NT2/D1 (cell line): ENCODE measurements around the gene GPX5.
"Not testable (repeated sequence)": the region's sequence is repeated elsewhere in the genome, so short reads cannot be mapped to it uniquely, and the experiment has no call there.

Source experiments
- DNase-seq: peaks from one replicate; pipeline ENCODE4 v3.0.0-alpha.2; 2011; ENCODE audit warnings: low read depth, low spot score
- H3K27me3 ChIP-seq: 2 replicates; pipeline ENCODE4 v1.6.0; 2011; ENCODE audit warnings: mild to moderate bottlenecking; ENCODE audit not compliant: insufficient read length, insufficient read depth
- H3K36me3 ChIP-seq: 2 replicates; pipeline ENCODE4 v1.6.1; 2011; ENCODE audit warnings: mild to moderate bottlenecking, low read length, mixed read lengths; ENCODE audit not compliant: insufficient read depth, insufficient read length
- H3K4me1 ChIP-seq: 2 replicates; pipeline ENCODE4 v1.5.1; 2011; ENCODE audit not compliant: insufficient read depth, insufficient read length
- H3K4me3 ChIP-seq: 2 replicates; pipeline ENCODE4 v1.5.1; 2011; ENCODE audit warnings: low read depth; ENCODE audit not compliant: insufficient read length
- H3K9ac ChIP-seq: 2 replicates; pipeline ENCODE4 v1.6.0; 2011; ENCODE audit warnings: low read depth; ENCODE audit not compliant: insufficient read length
- H3K9me3 ChIP-seq: 2 replicates; pipeline ENCODE4 v1.5.1; 2011; ENCODE audit warnings: mild to moderate bottlenecking, low read length; ENCODE audit not compliant: insufficient read depth
- SUZ12 ChIP-seq: IDR thresholded peaks from 2 replicates; pipeline ENCODE4 v1.6.1; 2011; ENCODE audit not compliant: insufficient read length, insufficient read depth; ENCODE audit errors: extremely low read depth
- YY1 ChIP-seq: IDR thresholded peaks from 2 replicates; pipeline ENCODE4 v1.6.1; 2011; ENCODE audit not compliant: insufficient read length, insufficient read depth
- ZNF274 ChIP-seq: IDR thresholded peaks from 2 replicates; pipeline ENCODE4 v1.6.1; 2011; ENCODE audit warnings: mild to moderate bottlenecking, low read depth, low read length

The GPX5 gene

GRCh38 chr6:28489366-28490204, 36.1 kb upstream of the GPX5 start:
- peak; percentile 65 for DNase-seq
- H3K36me3 ChIP-seq = no peaks in the 10 kb centered on the region
- H3K9me3 ChIP-seq = no peaks in the 10 kb centered on the region
- no peaks in the 10 kb centered on the region for H3K4me1 ChIP-seq
- H3K9ac ChIP-seq = peak overlapping the region; percentile 65
- H3K27me3 ChIP-seq = no peaks in the 10 kb centered on the region
- TF ChIP-seq YY1 = no peak
- TF ChIP-seq SUZ12 = no peak
- TF ChIP-seq ZNF274 = no peak
- H3K4me3 ChIP-seq = peak overlapping the region; percentile 61

DNA sequence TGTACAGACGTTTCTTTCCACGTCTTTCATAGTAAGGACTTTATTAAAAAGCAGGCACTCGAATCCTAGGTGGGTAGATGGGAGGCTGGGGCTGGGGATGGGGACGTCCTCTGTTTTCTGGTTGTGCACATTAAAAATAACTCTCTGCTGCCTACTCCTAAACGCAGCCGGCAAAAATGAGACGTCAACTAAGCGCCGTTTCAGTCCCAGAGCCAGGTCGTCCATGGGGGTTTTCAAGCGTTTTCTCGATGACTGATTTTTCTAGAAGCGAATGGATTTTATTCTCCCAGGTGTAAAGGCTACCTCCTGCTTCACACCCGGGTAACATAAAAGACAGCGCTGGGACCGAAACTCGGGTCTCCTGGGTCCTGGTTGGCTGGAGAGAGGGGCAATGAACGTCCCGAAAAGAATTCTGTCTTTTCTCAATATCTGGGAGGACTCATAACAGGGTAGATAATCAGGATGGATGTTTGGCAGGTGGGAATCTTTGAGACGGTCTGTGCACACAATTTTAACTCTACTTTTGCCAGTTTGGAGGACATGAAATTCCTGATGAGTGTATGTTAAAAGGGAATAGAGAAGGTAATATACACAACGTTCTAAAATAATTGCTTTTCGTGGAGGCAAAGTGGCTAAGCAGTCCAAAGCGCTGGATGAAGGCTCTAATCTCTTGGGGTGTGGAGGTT, 35.3 kb upstream of the GPX5 start:
- no peak for TF ChIP-seq ZNF274
- no peak for TF ChIP-seq YY1
- no peak for TF ChIP-seq SUZ12
- H3K4me3 ChIP-seq = peak overlapping the region; percentile 61
- H3K4me1 ChIP-seq = no peaks in the 10 kb centered on the region
- H3K9me3 ChIP-seq = no peaks in the 10 kb centered on the region
- no peaks in the 10 kb centered on the region for H3K27me3 ChIP-seq
- H3K9ac ChIP-seq = peak overlapping the region; percentile 65
- no peak for DNase-seq
- H3K36me3 ChIP-seq = no peaks in the 10 kb centered on the region

DNA sequence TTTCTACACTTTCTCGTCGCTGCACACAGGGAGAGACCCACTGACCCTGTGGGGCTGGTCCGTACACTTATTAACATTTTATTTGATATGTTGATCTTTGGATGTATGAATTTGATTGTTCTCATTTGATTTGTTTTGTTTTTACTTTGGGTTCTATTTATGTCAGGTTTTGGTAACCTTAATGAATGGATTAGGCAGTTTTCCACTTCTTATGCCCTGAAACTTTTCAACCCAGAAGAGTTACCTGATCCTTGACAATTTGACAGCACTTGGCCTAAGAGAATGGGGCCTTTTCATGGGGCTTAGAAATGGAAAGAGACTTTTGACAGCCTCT, 33.7 kb upstream of the GPX5 start:
- no peak overlapping the region for H3K9ac ChIP-seq
- H3K36me3 ChIP-seq = no peaks in the 10 kb centered on the region
- no peaks in the 10 kb centered on the region for H3K9me3 ChIP-seq
- H3K27me3 ChIP-seq = no peaks in the 10 kb centered on the region
- TF ChIP-seq YY1 = no peak
- no peak for TF ChIP-seq ZNF274
- TF ChIP-seq SUZ12 = no peak
- no peaks in the 10 kb centered on the region for H3K4me1 ChIP-seq
- DNase-seq = no peak
- no peak overlapping the region for H3K4me3 ChIP-seq

DNA sequence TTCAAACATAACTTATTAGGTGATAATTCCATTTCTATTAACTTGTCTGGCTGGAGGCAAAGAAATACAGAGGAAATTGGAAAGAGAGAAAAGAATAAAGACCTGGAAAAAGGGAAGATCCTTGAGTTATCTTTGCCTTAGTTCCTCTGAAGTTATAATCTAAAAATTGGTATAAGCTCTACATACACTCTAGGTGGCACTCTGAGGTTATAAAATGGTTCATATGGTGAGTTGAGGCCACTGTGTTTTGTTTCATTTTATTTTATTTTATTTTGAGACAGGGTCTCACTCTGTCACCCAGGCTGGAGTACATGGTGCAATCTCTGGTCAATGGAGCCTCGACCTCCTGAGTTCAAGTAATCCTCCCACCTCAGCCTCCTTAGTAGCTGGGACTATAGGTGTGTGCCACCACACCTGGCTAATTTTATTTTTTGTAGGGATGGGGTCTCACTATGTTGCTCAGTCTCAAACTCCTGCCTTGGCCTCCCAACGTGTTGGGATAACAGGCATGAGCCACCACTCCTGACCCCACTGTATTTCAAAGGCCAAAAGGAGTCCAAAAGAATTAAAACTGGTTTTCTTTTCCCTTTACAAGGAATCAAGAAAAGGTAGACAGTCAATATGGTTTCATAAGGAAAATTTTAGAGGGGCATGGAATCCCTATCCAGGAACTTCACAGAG, 29.4 kb upstream of the GPX5 start:
- no peaks in the 10 kb centered on the region for H3K36me3 ChIP-seq
- TF ChIP-seq ZNF274 (no peak), YY1 (no peak), SUZ12 (no peak)
- DNase-seq = no peak
- no peaks in the 10 kb centered on the region for H3K4me1 ChIP-seq
- H3K9me3 ChIP-seq = 0 out of 2 replicates have a peak, but pooled peaks cover 4% of the 10 kb centered on the region
- H3K9ac ChIP-seq = no peak overlapping the region
- no peak overlapping the region for H3K4me3 ChIP-seq
- no peaks in the 10 kb centered on the region for H3K27me3 ChIP-seq

DNA sequence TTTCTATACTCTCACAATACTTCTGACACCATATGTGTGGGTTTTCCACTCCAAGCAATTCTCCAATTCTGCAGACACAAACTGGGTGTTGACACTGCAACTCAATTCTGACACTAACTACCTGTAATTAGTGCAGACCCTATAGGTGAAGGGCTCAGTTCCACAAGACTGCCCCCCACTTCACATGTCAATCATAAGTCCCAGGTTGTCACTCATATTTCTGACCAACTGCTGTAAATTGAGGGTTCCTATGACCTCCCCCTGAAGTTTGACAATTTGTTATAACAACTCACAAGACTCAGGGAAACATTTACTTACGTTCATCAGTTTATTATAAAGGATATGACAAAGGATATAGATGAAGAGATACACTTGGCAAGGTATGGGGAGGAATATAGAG, 28.4 kb upstream of the GPX5 start:
- DNase-seq = no peak
- TF ChIP-seq ZNF274 = no peak
- no peak for TF ChIP-seq SUZ12
- no peak for TF ChIP-seq YY1
- H3K9me3 ChIP-seq = 0 out of 2 replicates have a peak, but pooled peaks cover 4% of the 10 kb centered on the region

DNA sequence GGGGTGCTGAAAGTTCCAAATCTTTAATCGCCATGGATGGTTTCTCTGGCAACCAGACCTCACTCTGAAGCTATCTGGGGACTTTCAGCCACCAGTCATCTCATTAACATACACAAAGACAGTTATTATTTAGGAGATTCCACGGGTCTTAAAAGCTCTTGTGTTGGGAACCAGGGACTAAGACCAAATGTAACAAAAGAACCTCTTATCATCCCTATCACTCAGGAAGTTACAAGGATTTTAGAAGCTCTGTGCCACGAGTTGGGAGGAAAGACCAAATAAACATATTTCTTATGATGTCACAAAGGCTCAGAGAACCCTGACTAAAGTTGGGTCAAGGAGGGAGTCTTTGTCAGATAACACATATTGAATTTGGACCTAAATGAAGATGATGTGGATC, 27.8 kb upstream of the GPX5 start:
- H3K9me3 ChIP-seq = 0 out of 2 replicates have a peak, but pooled peaks cover 4% of the 10 kb centered on the region
- H3K4me1 ChIP-seq = no peaks in the 10 kb centered on the region
- no peak for DNase-seq
- no peak overlapping the region for H3K4me3 ChIP-seq
- no peaks in the 10 kb centered on the region for H3K36me3 ChIP-seq
- TF ChIP-seq YY1 (no peak), ZNF274 (no peak), SUZ12 (no peak)
- no peaks in the 10 kb centered on the region for H3K27me3 ChIP-seq
- no peak overlapping the region for H3K9ac ChIP-seq

More for the DNA sequence above, 28.4 kb upstream of the GPX5 start:
- no peaks in the 10 kb centered on the region for H3K4me1 ChIP-seq
- no peaks in the 10 kb centered on the region for H3K36me3 ChIP-seq
- H3K4me3 ChIP-seq = no peak overlapping the region
- H3K9ac ChIP-seq = no peak overlapping the region
- no peaks in the 10 kb centered on the region for H3K27me3 ChIP-seq

GRCh38 chr6:28501259-28501658, 24.4 kb upstream of the GPX5 start:
- Histone ChIP-seq H3K27me3 (no peaks in the 10 kb centered on the region), H3K9me3 (0 out of 2 replicates have a peak, but pooled peaks cover 4% of the 10 kb centered on the region), H3K4me1 (no peaks in the 10 kb centered on the region)

GRCh38 chr6:28502136-28502535, 23.5 kb upstream of the GPX5 start:
- H3K9ac ChIP-seq, H3K4me3 ChIP-seq, H3K4me1 ChIP-seq, DNase-seq, H3K9me3 ChIP-seq, H3K36me3 ChIP-seq, H3K27me3 ChIP-seq: not testable (repeated sequence)

More at GRCh38 chr6:28501259-28501658, 24.4 kb upstream of the GPX5 start:
- DNase-seq = no peak
- H3K9ac ChIP-seq = no peak overlapping the region
- H3K4me3 ChIP-seq = no peak overlapping the region
- no peak for TF ChIP-seq SUZ12
- no peak for TF ChIP-seq YY1
- H3K36me3 ChIP-seq = no peaks in the 10 kb centered on the region

DNA sequence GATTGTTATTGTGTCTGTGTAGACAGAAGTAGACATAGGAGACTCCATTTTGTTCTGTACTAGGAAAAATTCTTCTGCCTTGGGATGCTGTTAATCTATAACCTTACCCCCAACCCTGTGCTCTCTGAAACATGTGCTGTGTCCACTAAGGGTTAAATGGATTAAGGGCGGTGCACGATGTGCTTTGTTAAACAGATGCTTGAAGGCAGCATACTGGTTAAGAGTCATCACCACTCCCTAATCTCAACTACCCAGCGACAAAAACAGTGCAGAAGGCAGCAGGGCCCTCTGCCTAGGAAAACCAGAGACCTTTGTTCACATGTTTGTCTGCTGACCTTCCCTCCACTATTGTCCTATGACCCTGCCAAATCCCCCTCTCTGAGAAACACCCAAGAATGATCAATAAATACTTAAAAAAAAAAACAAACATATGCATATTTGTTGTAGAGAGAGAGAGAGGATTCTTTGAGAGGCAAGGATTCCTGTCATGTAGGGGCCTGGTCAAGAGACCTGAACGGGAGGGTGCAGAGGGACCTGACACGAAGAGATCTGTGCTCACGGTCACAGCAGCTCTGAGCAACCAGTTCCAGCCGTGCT, 22.9 kb upstream of the GPX5 start:
- DNase-seq, H3K9me3 ChIP-seq, H3K9ac ChIP-seq, H3K27me3 ChIP-seq, H3K4me3 ChIP-seq, H3K36me3 ChIP-seq, H3K4me1 ChIP-seq: not testable (repeated sequence)
